ENCODE measurements around the gene LGR6.

- TF ChIP-seq CTCF (IDR thresholded peaks at IDR 0.05; ENCODE audit: low read depth, low read length) (no peak), MAX (IDR thresholded peaks at IDR 0.05; ENCODE audit: low read depth, low read length) (no peak), POLR2A (IDR thresholded peaks at IDR 0.05; ENCODE audit: extremely low read depth, insufficient read length) (no peak), MYC (IDR thresholded peaks at IDR 0.05; ENCODE audit: low read depth, low read length) (no peak)
Observed at GRCh38 chr1:202181586-202181985, 12.0 kb upstream of the LGR6 start.

All from NB4 (cell line).